Measurements from ENCODE around the gene DGKZ. TPM values are rescaled to one million over a fixed set of nuclear protein-coding genes. Genes with fewer than 3 reads are reported as not detected.
A peak's percentile ranks its signal among the peaks of the same experiment; 100 is the strongest.

Gene DGKZ
- total and polyA plus RNA-seq, 2 experiments from 2014 or later, result 45.1 to 170 TPM

DNA sequence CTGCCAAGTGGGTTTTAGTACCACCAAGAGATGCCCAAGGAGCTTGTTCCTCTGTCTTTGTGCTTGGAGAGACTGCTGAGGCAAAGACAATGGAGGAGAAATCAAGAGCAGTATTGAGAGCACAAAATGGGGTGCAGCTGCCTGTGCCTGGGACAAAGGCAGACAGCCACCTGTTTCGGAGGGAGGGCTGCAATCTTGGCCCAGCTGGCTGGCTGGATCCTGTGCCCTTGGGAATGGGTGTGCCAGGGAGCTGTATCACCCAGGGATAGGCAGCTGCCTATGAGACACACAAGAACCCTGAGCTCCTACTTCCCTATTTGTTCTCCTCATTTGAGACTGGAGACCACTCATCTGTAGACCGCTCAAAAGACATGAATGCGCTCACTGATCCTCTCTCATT is 67.6 kb downstream of the DGKZ start:
- H3F3A ChIP-seq (replicated peaks; ENCODE audit: low read depth), result no peaks in the 10 kb centered on the region
- H3K79me2 ChIP-seq (replicated peaks; ENCODE audit: insufficient read depth), result no peaks in the 10 kb centered on the region
- no peak overlapping the region for H3K4me2 ChIP-seq
- no peak for TF ChIP-seq CREB1 (CRISPR knock-in tag; IDR thresholded peaks at IDR 0.05; ENCODE audit: low read depth)
- no peak for TF ChIP-seq REST (IDR thresholded peaks at IDR 0.05; ENCODE audit: unreplicated experiment)
- TF ChIP-seq ZNF331 (CRISPR knock-in tag; IDR thresholded peaks at IDR 0.05; ENCODE audit: low read depth), result no peak
- TF ChIP-seq JUNB (IDR thresholded peaks at IDR 0.05; ENCODE audit: unreplicated experiment), result no peak
- no peak for TF ChIP-seq EZH2phosphoT487 (IDR thresholded peaks at IDR 0.05; ENCODE audit: unreplicated experiment)
- Mint-ChIP-seq H3K4me3 (no peak overlapping the region), H3K27ac (no peak overlapping the region), H3K27me3 (ENCODE audit: insufficient read depth, low read depth, poor library complexity) (peaks cover 12% of the 10 kb centered on the region), H3K4me1 (peaks cover 23% of the 10 kb centered on the region; the same call in 2 of the 3 replicates), H3K9me3 (no peaks in the 10 kb centered on the region; the same call in 2 of the 3 replicates), H3K36me3 (ENCODE audit: low read depth) (peaks cover 23% of the 10 kb centered on the region)
- H3K4me1 ChIP-seq (ENCODE audit: insufficient read depth), result peaks cover 4% of the 10 kb centered on the region; the same call in 1 of the 2 replicates
- H3K27me3 ChIP-seq (ENCODE audit: insufficient read depth), result no peaks in the 10 kb centered on the region
- H4K20me1 ChIP-seq (replicated peaks; ENCODE audit: insufficient read depth), result no peaks in the 10 kb centered on the region
- no peak overlapping the region for H3K27ac ChIP-seq (ENCODE audit: low read depth)
- H3K9me2 ChIP-seq (ENCODE audit: insufficient read depth), result no peaks in the 10 kb centered on the region
- H3K4me3 ChIP-seq, result no peak overlapping the region
- no peaks in the 10 kb centered on the region for H3K36me3 ChIP-seq (ENCODE audit: insufficient read depth)
- DNase-seq (ENCODE audit: low spot score) (no peak), ATAC-seq (no peak)
- no peak overlapping the region for H2AFZ ChIP-seq

- Histone ChIP-seq H3K27me3 (ENCODE audit: insufficient read depth) (no peaks in the 10 kb centered on the region), H4K20me1 (replicated peaks; ENCODE audit: insufficient read depth) (no peaks in the 10 kb centered on the region), H3K36me3 (ENCODE audit: insufficient read depth) (peaks cover 3% of the 10 kb centered on the region; the same call in 1 of the 2 replicates), H3K79me2 (replicated peaks; ENCODE audit: insufficient read depth) (no peaks in the 10 kb centered on the region), H3K4me1 (ENCODE audit: insufficient read depth) (peaks cover 4% of the 10 kb centered on the region; the same call in 1 of the 2 replicates), H3K27ac (ENCODE audit: low read depth) (peak overlapping the region; percentile 80; the same call in 1 of the 2 replicates), H3F3A (replicated peaks; ENCODE audit: low read depth) (no peaks in the 10 kb centered on the region), H3K4me3 (no peak overlapping the region), H2AFZ (no peak overlapping the region), H3K9me2 (ENCODE audit: insufficient read depth) (no peaks in the 10 kb centered on the region), H3K4me2 (no peak overlapping the region)
- ATAC-seq (peak; percentile 80), DNase-seq (ENCODE audit: low spot score) (peak; percentile 25)
- Mint-ChIP-seq H3K4me1 (peaks cover 17% of the 10 kb centered on the region; the same call in 2 of the 3 replicates), H3K27me3 (ENCODE audit: insufficient read depth, low read depth, poor library complexity) (peaks cover 10% of the 10 kb centered on the region), H3K9me3 (no peaks in the 10 kb centered on the region; the same call in 2 of the 3 replicates), H3K4me3 (no peak overlapping the region), H3K36me3 (ENCODE audit: low read depth) (peaks cover 18% of the 10 kb centered on the region), H3K27ac (peak overlapping the region; percentile 53)
- TF ChIP-seq EZH2phosphoT487 (IDR thresholded peaks at IDR 0.05; ENCODE audit: unreplicated experiment) (no peak), CREB1 (CRISPR knock-in tag; IDR thresholded peaks at IDR 0.05; ENCODE audit: low read depth) (no peak), JUNB (IDR thresholded peaks at IDR 0.05; ENCODE audit: unreplicated experiment) (no peak), REST (IDR thresholded peaks at IDR 0.05; ENCODE audit: unreplicated experiment) (no peak), POLR2AphosphoS5 (IDR thresholded peaks at IDR 0.05; ENCODE audit: low read depth) (no peak), ZNF114 (CRISPR knock-in tag; IDR thresholded peaks at IDR 0.05) (no peak), NANOG (IDR thresholded peaks at IDR 0.05; ENCODE audit: borderline replicate concordance) (no peak)
- TF ChIP-seq, protein P1, sequence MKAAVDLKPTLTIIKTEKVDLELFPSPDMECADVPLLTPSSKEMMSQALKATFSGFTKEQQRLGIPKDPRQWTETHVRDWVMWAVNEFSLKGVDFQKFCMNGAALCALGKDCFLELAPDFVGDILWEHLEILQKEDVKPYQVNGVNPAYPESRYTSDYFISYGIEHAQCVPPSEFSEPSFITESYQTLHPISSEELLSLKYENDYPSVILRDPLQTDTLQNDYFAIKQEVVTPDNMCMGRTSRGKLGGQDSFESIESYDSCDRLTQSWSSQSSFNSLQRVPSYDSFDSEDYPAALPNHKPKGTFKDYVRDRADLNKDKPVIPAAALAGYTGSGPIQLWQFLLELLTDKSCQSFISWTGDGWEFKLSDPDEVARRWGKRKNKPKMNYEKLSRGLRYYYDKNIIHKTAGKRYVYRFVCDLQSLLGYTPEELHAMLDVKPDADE (IDR thresholded peaks at IDR 0.05), result no peak
- TF ChIP-seq, protein P2, sequence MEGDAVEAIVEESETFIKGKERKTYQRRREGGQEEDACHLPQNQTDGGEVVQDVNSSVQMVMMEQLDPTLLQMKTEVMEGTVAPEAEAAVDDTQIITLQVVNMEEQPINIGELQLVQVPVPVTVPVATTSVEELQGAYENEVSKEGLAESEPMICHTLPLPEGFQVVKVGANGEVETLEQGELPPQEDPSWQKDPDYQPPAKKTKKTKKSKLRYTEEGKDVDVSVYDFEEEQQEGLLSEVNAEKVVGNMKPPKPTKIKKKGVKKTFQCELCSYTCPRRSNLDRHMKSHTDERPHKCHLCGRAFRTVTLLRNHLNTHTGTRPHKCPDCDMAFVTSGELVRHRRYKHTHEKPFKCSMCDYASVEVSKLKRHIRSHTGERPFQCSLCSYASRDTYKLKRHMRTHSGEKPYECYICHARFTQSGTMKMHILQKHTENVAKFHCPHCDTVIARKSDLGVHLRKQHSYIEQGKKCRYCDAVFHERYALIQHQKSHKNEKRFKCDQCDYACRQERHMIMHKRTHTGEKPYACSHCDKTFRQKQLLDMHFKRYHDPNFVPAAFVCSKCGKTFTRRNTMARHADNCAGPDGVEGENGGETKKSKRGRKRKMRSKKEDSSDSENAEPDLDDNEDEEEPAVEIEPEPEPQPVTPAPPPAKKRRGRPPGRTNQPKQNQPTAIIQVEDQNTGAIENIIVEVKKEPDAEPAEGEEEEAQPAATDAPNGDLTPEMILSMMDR (conservative IDR thresholded peaks at IDR 0.05; ENCODE audit: low read depth in 2 of 2), result no peak
These were observed 70.4 kb downstream of the DGKZ start for GRCh38 chr11:46417711-46418110.

Data from GM23338 (cell line).